ENCODE data around the gene SNAP23.
"Not testable (repeated sequence)": the region's sequence is repeated elsewhere in the genome, so short reads cannot be mapped to it uniquely, and the experiment has no call there.

Gene SNAP23

DNA sequence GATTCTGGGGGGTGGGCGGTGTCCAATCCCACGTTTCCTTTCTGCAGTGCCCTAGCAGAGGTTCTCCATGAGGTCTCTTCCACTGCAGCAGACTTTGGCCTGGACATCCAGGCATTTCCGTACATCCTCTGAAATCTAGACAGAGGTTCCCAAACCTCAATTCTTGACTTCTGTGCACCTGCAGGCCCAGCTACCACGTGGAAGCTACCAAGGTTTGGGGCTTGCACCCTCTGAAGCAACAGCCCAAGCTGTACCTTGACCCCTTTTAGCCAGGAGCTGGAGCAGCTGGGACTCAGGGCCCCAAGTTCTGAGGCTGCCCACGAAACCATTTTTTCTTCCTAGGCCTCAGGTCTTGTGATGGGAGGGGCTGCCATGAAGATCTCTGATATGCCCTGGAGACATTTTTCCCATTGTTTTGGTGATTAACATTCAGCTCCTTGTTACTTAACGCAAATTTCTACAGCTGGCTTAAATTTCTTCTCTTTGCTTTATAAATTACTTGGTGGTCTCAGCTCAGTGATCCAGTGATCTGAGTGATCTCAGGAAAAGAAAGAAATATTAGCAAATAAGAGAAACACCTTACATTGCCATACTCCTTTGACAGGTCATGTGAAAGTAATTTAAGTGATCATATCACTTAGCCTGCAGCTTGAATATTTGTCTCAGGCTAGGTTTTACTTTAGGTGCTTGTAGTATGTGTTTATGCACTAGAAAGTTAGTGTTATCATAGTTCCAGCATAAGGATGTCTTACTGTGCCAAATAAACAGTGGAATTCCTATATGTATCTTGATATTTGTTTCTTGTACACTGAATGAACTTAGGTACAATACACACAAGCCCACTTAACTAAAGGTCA lies 3.0 kb downstream of the SNAP23 start:
- DNase-seq (ENCODE audit: low read depth, low spot score) = no peak

DNA sequence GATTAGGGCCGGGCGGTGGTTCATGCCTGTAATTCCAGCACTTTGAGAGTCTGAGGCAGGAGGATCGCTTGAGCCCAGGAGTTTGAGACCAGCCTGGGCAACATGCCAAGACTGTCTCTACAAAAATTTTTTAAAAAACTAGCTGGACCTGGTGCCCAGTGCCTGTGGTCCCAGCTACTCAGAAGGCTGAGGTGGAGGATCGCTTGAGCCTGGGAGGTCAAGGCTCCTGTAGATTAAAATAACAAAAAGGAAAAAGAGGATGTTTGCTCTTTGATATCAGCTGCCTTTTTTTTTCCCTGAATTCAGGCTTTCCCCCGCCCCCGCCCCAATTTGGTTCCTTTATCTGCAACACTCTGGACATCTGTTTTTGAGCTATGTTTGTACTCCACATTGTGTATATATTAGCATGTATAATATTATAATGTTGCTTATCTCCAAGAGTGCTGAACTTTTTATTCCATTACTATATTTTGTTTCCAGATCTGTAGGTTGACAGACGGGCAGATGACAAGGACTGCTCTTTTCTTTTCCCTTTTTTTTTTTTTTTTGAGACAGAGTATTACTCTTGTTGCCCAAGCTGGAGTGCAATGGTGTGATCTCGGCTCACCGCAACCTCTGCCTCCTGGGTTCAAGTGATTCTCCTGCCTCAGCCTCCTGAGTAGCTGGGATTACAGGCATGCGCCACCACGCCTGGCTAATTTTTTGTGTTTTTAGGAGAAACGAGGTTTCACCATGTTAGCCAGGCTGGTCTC lies 4.6 kb downstream of the SNAP23 start:
- DNase-seq (ENCODE audit: low read depth, low spot score) = no peak

DNA sequence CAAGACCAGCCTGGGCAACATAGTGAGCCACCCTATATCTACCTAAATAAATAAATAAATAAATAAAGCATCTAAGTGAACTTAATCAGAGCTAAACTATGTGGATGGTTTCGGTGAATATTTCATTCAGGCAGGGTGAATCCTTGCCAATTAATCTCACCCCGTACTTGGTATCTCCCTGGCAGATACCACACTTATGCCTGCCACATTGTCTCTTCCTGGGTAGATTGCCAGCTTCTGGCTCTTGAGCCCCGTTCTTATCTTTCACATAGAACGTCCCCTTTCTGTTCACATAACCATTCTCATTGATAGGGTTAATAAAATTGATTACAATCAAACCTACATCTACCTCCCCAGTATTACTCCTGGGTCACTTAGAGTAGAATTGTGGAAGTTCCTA lies 7.0 kb downstream of the SNAP23 start:
- DNase-seq (ENCODE audit: low read depth, low spot score) = no peak

DNA sequence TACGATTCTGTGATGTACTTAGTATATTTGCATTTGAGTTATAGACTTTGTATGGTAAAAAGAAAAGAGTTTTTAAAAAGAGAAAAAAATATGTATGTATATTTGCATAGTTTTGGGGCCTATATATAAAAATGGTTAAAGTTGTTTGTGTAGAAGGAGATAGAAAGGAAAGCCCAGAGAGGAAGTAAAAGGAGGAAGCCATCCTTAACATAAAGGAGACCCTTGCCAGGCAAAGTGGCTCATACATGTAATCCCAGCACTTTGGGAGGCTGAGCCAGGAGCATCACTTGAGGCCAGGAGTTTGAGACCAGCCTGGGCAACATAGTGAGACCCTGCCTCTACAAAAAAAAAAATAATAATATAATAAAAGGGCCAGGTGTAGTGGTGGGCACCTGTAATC lies 8.4 kb downstream of the SNAP23 start:
- no peak for DNase-seq (ENCODE audit: low read depth, low spot score)

DNA sequence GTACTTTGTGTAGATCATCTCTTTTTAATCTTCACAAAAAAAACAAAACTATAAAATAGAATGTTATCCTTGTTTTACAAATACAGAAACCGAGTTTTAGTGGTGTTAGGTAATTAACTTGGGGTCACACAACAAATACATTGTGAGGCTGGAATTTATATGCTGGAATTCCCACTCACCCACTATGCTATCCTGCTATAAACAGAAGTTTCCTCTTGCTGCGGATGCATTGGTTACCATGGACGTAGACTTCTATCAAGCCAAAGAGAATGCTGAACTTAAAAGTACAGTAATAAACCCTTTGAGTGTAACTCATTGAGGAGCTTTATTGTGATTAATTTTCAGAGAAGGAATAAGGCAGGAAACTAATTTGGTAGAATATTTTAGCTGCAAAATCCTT lies 9.2 kb downstream of the SNAP23 start:
- no peak for DNase-seq (ENCODE audit: low read depth, low spot score)

DNA sequence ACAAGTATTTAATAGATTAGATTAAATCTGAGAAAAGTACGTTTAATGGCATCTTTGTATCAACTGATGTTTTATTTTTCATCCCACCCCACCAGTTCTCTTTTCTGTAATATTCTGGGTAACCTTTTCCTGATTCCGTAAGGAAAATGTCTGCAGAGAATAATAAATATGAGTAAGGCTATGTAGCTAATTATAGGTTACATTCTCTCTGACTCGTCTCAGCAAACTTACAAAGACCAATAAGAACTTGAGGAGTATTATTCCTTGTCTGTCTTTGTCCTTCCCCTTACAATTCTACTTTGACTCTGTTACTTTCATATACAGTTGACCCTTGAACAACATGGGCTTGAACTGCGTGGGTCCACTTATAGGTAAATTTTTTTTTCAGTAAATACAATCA lies 12.1 kb downstream of the SNAP23 start:
- DNase-seq (ENCODE audit: low read depth, low spot score) = no peak

DNA sequence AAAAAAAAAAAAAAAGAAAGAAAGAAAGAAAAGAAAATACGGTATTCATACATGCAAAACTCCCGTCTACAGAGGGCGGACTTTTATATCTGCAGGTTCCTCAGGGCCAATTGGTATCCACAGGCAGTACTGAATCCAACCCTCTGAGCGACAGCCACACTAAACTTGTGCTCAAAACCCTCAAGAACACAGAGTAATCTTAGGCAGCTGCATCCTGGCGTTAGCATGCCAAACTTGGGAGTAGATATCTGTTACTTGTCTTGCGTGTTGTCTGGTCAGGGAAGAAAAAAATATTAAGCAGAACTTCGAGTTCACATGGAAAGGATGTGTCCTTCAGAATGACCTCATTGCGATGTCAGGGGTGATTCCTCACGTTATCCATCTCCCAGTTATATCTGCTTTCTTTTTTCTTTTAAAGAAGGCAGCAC lies 12.8 kb downstream of the SNAP23 start:
- no peak for DNase-seq (ENCODE audit: low read depth, low spot score)

DNA sequence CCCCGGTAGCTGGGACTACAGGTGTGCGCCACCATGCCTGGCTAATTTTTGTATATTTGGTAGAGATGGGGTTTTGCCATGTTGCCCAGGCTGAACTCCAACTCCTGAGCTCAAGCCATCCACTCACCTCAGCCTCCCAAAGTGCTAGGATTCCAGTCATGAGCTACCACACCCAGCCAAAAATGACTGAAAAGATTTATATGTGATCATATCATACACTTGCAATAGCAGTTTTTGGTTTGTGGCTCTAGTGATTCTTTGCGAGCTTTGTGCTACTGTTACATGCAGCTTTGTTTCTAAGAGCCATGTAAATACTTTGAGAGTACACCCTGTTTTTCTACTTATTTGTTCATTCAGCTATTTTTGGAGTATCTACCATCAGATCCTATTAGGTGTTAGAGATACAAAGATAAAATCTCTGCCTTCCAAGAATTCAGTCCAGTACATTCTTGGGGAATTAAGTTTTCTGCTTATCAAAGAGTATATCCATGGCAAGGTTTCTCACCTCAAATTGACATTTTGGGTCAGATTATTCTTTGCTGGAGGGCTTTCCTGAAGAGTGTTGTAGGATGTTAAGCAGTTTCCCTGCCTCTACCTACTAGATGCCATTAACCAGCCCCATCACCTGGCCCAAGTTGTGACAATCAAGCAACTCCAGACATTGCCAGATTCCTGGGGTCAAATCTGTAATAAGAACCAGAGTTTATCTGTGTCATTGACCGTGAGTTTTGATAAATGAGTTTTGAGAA lies 15.0 kb downstream of the SNAP23 start:
- DNase-seq (ENCODE audit: low read depth, low spot score) = no peak

DNA sequence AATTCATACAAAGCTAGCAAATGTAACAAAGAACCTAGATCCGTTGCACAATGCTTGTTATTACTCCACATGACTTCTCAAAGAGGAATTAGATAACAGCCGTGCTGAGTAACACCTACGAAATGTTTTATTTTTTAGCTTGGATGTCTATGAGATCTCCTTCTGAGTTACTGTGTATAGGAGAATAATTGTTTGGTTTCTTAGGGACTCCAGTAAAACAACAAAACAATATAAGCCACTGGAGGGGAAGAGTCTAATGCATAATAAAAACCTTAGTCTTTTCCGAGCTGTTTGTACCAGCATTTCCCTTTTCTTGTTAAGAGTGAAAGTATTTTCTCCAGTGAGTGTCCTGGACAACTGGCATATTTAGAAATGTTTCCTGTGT lies 15.6 kb downstream of the SNAP23 start:
- DNase-seq (ENCODE audit: low read depth, low spot score) = no peak

DNA sequence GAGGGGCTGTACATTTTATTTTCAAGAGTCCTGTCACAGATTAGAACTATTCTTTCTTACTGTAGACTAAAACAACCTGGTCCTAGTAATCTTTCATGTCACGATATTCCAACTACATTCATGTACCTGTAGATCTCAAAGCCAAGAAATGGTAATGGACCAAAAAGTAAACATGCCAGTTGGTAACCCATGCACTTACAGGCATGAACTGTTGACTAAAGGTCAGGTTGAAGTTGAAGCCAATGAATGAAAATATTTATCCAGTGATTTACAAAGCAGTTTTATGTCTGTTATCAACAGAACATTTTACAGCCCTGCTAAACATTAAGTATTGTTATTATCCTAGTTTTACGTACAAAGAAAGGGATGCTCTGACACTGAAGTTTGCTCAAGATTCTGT lies 27.9 kb downstream of the SNAP23 start:
- DNase-seq (ENCODE audit: low read depth, low spot score) = no peak

DNA sequence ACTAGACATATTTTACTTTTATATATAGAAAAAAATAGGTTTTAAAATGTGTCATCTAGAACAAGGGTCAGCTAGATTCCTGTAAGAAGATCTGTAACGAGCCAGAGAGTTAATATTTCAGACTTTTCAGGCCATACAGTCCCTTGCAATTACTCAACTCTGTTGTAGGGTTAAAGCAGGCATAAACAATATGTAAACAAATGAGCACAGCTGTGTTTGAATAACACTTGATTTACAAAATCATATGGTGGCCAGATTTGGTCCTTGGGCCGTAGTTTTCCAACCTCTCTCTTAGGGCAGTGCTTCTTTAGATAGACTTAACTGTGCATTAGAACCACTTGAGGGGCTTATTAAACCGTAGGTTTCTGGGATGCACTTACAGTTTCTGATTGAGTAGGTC lies 33.5 kb downstream of the SNAP23 start:
- DNase-seq (ENCODE audit: low read depth, low spot score) = no peak

DNA sequence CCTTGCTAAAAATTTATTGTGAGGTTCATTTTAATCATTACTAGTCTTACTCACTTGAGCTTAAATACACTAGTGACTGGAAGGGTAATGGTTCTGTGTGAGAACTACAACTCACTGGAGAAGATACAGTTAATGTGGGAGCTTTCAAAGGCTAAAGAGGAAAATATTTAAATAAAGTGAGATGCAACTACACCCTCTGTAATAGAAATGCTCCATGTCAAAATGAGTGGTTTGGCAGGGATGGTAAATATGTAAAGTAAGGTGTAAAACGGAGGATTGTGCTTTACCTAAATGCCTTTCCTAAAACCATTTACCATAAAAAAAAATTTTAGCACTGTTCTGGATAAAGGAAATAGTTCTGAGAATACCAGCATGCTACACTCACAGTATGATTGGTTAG lies 37.8 kb downstream of the SNAP23 start:
- DNase-seq (ENCODE audit: low read depth, low spot score) = no peak

DNA sequence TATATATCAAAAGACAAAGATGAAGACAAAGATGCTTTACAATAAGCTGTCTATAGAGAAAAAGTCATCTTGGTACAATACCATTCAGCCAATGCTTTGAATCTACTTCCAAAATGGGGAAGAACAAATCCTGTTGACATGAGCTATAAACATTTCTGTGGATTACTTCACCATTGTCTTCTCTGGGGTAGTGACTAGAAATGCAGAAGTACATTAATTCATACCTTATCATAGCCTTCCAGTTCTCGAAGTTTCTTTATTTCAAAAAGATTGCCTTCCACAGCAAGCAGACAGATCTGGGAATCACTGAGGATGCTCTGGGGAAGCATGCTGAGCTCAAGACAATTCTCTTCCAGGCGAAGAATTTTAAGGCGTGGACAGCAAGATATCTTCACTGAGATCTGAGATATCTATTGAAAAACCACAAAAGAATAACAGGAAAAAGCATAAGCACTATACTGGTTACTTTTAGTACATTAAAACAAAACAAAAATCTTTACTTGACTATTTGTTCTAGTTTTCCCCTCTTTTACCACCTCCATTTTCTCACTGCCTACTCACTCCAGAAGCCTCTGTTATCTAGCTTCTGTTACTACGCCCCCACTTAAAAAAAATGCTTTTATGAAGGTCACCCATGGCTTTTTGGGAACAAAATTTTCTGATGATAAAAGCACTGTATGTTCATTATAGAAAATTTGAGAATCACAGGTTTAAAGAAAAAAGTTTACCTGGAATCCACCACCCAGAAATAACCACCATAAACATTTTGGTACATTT lies 49.6 kb downstream of the SNAP23 start:
- DNase-seq (ENCODE audit: low read depth, low spot score) = no peak

DNA sequence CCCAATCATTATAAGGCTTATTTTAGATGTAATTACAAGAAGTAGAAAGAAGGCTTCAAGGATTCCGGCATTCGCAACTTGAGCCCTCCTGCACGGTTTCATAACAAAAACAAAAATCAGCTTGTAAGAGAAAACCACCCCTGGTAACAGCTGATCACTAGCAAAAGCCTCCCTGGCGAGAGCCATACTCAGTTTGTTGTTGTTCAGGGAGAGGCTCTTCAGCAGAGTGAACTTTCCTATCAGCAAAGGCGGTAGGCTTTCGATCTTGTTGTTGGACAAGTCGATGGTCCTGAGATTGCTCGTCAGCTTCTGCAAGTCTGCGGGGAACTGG lies 52.4 kb downstream of the SNAP23 start:
- DNase-seq (ENCODE audit: low read depth, low spot score) = peak; percentile 17

DNA sequence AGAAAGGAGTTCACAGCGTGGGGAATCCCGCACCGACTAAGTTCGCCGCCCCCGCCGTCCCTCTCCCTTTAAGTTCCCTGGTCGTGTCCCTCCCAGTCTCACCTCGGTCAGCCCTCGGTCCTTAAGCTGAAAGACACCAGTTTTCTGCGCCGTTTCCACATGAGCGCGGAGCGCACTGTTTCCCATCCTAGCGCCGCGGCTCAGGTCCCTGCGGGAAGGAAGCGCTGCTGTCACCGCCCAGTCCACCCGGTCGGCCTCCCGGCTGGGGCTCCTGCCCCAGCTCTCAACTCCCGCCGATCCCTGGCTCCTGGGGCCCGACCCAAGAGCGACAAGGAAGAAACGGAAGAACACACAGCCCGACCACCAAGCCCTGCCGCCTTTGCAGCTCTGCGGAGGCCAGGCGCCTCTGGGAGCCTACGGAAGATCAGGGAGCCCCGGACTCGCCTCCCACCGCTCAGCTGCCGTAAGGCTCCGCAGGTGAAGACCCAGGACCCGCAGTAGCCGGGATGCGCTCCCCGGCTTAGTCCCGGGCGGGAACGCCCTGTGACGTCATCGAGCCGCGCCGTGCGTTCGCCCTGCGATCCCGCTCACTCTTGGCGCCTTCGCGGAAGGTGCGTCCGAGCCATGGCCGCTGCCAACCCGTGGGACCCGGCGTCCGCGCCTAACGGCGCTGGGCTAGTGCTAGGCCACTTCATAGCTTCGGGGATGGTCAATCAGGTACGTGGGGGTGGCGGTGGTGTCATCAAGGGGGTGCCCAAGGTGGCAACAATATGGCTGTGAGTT lies 53.0 kb downstream of the SNAP23 start, which contains the start of the genes HAUS2 and LRRC57:
TSS of gene HAUS2 (plus strand) at position 590 of the 783 bp plus-strand sequence. CDS start at position 625, 35 bp downstream.
TSS of gene LRRC57 (minus strand) at position 545 of the 783 bp plus-strand sequence. CDS start at position 186, 359 bp downstream.
- DNase-seq (ENCODE audit: low read depth, low spot score) = peak; percentile 30

DNA sequence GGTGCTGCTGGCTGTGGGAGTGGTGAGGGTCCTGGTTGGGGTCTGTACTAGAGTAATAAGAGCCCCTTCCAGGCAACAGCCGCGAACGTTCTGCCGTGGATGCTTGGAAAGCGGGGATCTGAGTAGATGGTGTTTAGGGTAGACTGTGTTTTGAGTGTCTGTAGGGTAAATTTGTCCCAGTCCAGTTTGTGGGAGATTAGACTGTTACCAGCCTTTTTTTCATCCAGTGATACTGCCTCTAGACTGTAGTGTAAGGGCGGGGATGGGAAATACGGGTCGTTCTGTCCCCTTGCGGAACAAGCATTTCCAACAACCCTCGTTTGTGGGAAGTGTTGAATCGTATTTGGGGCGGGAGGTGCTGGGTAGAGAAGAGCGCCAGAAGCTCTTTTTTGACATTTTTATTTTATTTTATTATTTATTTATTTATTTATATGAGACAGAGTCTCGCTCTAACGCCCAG lies 53.6 kb downstream of the SNAP23 start:
- no peak for DNase-seq (ENCODE audit: low read depth, low spot score)

DNA sequence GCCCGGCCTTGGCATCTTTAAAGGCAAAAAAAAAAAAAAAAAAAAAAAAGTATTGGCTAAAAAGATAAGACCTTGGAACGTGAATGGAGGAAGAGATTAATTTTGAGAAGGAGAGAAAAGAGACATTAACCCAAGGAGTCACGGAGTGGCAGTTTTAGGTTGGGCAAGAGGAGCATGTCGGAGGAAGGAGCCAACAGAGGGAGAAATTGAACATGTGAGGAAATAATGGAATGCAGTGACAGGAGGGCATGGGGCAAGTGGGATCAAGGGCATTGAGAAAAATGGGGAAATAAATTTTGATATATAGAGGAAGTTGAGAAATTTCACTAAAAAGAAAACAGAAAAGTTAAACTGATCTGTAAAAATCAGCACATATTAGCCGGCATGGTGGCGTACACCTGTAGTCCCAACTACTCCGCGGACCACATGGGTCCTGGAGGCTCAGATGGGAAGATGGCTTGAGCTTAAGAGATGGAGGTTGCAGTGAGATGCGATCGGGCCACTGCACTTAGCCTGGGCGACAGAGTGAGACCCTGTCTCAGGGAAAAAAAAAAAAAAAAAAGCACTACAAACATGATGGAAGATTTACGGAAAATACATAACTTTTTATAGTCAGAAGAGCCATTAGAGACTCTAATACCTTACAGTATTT lies 54.4 kb downstream of the SNAP23 start:
- DNase-seq (ENCODE audit: low read depth, low spot score) = no peak

DNA sequence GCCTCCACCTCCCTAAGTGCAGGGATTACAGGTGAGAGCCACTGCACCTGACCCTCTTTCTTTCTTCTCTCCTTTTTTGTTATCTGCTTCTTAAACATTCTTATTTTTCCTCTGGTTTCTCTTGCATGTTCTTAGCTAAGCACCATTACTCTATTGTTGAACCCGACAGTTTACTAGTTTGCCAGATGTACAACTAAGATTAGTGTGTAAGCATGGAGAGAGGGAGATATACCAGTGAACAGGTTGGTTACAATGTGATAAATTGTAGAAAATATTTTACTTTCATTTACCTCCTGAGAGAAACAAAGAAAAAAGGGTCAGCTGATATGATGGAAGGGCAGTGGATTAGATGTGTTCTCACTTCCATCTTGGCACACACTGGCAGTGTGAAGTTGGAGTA lies 58.1 kb downstream of the SNAP23 start:
- DNase-seq (ENCODE audit: low read depth, low spot score) = no peak

DNA sequence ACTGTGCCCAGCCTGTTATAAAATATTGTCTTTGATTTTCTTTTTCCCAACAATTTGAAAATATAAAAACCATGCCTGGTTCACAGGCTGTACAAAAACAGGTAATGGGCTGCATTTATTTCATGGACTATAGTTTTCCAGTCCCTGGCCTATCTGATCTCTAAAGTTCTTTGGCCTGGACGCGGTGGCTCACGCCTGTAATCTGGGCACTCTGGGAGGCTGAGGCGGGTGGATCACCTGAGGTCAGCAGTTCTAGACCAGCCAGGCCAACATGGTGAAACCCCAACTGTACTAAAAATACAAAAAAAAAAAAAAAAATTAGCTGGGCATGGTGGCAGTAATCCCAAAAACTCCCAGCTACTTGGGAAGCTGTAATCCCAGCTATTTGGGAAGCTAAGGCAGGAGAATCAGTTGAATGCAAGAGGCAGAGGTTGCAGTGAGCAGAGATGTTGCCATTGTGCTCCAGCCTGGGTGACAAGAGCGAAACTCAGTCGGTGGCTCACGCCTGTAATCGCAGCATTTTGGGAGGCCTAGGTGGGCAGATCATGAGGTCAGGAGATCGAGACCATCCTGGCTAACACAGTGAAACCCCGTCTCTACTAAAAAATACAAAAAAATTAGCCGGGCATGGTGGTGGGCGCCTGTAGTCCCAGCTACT lies 61.2 kb downstream of the SNAP23 start:
- DNase-seq (ENCODE audit: low read depth, low spot score) = not testable (repeated sequence)
